Stimulated activated CD8-positive, alpha-beta memory T cell treated with anti-CD3 and anti-CD28 coated beads, Interleukin-7, amount 100 ng/mL, for 24 hours (primary cell): ENCODE data around the gene LRIG1.

Experiments
- DNase-seq: peaks from one replicate; pipeline ENCODE4 v3.0.0-alpha.2; 2020; ENCODE audit warnings: low read depth

The LRIG1 gene

DNA sequence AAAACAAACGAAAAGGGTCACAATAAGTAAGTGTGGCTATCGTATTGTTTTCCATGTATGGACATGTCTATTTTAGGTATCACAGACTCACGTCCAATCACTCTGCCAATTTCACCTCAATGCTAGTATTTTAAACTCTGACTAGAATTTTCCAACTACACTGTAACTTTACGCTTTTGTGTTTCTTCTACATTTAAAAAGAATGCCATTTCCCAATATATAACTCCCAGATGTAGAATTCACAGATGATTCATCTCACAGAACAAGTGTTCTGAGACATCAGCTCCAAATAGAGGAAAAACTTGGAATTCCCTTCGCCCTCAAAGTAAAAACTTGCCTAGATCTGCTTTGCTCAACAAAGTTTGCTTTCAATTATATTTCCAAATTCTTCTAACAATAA lies 14.2 kb downstream of the LRIG1 start:
- DNase-seq: no peak

DNA sequence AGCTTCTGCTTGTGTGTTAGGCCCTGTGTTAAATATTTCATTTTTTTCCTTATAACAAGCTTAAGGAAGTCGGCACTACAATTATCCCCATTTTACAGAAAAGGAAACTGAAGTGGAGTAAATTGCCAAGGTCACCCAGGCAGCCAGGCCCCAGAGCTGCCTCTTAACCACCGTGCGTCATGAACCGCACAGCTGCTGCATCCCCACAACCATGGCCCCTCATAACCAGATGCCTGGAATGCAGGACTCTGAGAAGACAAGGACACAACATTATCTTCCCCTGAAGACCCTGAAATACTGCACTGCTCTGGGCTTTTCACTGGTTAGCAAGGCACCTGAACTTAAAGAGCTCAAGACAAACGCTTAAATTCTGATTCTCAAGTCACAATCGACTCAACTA lies 14.6 kb downstream of the LRIG1 start:
- no peak for DNase-seq

DNA sequence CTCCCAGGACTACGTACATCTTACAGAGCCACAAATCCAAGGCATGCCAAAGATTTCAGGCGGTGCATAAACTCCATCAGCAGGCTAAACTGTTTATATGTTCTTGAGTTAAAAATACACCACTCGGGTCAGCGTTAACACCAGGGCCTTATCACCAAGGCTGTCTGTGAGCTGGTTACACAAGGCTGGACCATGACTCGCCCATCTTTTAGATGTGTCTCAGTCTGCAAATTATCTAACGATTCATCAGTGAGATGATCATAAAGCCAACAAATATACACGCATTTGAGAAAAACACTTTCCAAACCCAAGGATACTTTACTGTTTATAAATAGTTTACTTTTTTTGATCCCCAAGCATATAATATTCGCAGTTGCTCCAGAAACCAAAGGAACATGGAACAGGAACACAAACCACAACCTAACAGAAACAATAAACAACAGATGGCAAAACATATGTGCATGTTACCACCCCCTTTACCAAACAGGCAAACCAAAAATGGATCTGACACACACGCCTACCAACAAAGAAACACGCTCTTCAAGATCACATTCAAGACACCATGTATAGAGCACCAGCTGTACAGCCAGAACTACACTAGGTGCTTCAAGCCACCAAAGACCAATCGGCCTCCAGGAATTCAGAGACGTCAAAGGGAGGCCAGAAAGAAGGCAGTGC lies 15.4 kb downstream of the LRIG1 start:
- no peak for DNase-seq

DNA sequence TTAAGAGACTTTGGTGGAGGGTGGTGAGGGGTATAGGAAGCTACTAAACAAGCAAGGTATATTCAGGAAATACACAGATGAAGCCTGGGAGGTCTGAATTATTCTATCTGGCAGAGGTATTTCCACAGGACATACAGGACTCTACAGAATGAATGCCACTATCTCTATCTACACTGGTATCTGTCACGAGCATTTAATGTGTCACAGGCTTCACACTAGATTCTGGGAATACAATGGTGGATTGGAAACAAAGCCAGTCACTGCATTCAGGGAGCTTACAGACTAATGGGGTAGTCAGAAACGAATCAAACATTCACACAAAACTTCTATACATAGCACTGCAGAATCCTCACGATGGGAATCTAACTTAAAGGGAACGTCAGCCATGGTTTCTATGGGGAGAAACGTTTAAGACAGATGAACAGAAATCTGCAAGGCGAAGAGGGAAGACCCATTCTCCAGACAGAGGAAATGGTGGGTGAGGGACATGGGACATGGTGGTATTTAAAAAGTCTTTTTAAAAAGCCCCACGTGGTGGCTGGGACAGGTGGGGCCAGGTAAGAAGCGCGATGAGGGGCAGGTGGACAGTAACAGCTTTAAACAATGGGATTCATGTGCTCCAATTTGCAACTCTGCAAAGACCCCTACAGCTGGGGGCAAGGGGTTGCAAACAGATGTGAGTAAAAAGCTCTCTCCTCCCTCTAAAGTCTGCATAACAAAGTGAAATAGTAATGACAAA lies 16.5 kb downstream of the LRIG1 start:
- DNase-seq: no peak

DNA sequence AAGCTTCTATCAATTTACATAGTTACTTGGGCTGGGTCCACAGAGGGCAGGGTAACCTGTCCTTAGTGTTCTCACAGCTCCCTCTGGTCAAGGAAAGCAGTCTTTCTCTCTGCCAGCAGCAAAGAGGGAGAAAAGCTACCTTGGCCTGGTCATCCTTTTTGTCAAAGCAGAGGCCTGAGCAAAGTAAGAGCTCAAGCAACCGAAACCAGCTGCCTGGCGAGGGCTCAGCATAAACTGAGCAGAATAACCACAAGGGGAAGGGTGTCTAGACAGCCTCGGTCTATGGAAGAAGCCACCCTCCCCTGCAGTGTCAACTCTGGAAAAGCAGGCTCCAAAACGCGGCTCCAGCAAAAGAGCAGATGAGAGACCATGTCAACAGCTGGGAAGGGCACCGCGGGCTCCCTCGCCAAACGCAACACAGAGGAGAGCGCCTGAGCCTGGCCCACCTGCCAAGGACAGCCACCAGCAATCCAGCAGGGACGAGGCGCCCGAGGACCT lies 17.4 kb downstream of the LRIG1 start:
- DNase-seq: no peak

DNA sequence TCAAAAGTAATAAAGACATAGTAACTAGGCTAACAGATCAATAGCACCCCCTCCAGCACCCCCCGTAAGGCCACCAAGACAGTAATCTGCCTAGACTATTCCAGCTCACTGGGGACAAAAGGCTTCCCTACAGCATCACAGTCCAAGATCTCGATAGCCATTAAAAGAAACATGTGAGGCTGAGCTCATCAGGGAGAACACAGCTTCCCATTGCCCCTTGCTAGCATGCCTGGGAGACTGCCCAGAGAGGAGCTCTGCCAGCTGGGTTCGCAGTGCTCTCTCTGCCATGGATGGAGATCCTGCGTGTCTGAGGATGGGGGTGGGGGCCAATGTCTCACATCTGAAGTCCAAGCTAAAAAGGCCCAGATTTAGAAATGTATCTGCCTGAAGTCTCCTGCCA lies 17.8 kb downstream of the LRIG1 start:
- DNase-seq: no peak

DNA sequence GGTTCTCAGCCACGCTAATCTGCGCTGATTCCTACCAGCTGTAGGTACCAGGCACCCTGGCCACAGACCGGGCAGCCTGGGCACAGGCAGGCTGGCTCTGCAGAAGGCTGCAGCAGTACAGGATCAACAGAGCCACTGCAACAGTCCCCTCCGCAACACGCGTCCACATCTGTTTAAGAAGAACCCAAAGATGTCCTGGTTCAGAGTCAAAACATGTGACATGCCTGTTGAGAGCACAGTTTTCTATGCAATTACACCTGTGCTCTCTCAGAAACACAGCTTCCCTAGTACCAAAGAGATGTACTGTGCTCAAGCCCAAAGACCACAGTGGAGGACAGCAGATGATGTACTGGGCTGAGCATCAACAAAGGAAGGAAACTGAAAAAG lies 18.8 kb downstream of the LRIG1 start:
- no peak for DNase-seq

DNA sequence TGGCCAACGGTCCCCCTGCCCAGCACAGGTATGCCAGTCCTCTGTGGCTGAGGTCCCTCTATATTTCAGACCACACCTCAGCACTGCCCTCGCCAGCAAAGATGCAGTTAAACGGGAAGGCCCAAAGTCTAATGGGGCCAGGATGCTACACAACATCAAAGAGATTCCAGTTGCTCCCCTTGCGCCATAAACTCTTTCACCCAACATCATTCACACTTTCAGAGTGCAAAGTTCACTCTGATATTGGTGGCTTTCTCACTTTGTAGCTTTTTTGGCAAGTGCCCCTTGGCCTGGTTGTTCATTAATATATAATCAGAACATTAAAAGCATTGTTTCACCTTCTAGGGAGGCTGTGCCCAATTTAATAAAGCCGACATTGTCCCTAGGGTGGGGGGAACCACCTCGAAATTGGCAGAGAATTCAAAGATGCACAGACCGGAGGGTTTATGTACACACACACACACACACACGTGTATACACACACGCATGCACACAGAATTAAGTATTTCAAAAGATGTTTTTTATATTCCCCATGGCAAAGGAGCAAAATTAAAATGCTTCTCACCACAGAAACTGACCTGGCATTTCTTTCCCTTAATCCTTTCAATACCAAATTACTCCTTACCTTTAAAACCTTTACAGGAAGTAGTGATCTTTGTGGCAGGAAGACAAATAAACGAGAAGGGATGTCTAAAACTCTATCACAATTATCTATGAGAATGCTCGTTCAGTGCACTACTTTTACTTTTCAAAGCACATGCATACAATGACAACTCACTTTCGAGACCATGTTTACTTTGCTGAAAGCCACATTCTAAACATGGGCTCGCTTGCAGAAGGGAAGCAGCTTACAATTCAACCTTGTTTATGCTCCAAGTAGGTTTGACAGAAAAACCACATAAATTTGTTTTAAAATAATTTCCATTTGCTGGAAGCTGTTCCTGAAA lies 19.5 kb downstream of the LRIG1 start:
- no peak for DNase-seq

DNA sequence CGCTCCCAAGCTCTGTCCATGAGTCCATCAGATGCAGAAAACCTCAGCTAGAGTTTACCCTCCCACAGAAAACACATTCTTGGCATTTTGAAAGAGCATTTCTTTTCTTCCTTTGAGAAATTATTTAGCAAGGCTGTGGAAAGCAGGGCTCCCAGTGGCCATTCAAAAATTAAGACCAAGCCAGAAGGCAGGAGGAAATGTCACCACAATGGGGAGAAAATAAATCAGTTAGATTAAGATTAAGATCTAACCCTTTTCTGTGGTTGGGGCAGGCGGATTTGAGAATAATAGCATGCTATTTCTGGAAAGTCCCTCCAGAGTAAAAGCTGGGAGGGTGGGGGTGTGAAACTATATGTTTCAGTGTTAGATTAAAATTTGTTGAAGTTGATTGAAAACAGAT lies 20.2 kb downstream of the LRIG1 start:
- DNase-seq: no peak

DNA sequence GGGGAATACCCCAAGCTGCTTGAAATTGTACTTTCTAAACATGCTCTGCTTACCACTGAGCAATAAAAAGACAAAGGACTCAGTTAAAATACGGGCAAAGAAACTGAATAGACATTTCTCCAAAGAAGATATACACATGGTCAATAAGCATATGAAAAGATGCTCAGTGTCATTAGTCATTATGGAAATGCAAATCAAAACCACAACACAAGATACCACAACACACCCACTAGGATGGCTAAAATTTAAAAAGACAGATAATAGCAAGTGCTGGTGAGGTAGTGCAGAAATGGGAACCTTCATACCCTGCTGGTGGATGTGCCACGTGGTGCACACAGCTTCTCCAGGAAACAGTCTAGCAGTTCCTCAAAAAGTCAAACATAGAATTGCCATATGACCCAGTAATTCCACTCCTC lies 21.3 kb downstream of the LRIG1 start:
- DNase-seq: no peak

DNA sequence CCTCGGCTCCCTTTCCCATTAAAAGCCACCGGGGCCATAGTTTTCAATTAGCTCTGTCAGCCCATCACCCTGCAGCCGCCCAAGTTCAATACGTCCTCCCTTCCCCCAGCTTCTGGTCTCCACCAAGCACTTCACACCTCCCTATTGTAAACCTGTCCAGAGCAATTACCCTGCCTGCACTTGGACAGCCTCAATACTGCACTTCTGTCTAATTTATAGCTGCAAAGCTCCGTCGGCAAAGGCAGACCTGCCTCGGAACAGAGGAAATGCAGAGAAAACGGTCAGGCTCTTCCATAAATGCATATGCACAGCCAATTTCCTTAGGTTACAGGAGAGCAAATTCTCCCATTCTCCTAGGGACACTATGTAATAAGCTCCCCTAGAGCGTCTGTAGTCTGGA lies 21.9 kb downstream of the LRIG1 start:
- no peak for DNase-seq

DNA sequence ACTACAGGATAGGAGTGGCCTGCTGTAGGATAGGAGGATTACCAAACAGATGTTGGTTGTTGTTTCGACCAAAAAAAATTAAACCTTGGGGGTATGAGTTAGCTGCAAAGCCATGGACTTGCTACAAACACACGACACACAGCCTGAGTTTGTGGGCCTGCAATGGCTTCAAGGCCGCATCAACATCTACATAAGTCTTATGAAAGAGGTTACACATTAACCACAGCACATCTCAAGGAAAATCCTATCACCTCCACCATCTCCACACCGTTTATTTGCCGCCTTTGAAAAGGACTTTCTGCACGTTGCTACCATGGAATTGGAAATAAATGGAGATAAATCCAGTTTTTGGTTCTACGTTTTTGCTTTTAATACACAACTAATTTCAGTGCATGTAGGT lies 23.0 kb downstream of the LRIG1 start:
- DNase-seq: no peak

DNA sequence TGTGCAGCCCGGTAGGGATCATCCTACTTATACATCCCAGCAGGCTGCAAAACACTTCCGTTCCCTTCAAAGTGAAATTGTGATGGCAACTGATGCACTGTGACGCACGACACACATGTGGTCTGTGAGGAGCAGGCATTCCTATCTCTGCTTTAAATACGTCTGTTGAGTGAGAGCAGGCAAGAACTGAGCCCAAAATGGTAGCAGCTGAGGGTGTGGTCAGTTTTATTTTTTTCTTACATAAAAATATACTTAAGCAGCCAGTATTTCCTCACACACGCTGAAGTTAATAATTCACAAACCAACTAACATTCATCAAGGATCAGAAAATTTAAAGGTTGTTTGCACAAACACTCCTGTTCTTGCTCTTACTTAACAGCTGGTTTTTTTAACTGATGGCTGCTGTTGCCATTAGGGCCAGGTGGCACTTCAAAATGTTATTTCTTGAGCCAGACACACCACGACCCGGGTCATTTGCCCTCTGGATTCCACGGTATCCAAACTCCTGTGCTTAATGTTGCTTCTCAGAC lies 23.9 kb downstream of the LRIG1 start:
- DNase-seq: no peak

DNA sequence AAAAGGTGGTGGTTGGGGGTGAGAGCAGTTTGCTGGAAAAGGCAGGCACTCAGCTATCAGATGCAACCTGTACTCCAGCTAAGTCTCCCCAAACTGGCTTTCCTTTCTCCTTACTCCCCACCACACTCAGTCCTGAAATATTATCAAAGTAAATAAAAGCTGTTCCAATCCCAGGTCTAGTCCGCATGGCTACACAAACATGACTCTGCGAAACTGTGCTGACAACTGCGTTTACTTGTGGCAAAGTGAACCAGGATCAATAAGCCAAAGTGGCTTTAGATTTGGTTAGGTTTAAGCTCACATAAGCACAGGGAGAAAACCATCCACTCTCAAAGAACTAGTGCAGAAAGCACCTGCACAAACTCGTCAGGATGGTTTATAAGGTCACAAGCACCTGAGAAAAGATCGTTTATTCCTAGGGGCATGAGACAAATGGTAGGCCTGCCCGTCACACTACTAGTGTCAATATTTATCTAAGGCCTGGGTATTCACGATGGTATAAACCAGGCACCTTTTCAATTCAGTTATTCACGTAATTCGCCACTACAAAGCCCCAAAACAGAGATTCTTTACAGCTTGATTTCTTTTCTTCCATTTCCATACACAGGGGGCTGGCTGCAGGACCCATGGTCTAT lies 25.3 kb downstream of the LRIG1 start:
- DNase-seq: no peak

DNA sequence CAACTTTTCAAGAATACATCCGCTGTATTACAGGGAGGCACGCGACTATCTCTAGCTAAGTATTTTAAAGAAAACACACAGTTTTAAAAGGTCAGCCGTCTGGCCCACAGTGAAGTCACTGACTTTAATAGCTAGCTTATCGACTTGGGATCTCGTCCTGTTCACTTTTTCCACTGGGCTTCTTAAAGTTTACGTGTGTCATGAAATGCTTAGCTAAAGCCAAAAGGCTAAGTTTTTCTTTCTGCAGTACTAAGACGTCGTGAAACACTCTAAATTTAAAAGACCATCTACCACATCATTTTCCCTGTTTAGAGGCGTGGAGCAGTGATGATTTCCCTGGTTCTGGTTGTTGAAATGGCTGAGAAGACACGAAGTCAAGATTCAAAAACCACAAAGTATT lies 27.1 kb downstream of the LRIG1 start:
- no peak for DNase-seq

DNA sequence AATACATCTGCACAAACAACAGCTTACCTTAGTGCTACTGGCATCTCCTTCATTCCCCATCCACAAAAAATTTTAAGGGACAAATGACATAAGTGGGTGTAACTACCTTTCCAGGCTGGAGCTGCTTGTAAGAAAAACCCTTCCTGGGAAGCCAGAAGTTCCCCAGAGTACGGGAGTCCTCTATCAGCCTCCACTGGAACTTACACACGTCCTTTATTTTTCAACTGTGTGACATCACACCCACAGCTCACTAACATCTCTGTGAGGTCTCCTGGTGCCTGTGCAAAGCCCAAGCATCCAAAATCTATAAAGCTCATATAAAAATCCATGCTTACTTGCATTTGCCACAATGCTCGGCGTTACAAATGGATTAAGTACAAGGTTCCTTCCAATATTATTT lies 27.6 kb downstream of the LRIG1 start:
- no peak for DNase-seq

DNA sequence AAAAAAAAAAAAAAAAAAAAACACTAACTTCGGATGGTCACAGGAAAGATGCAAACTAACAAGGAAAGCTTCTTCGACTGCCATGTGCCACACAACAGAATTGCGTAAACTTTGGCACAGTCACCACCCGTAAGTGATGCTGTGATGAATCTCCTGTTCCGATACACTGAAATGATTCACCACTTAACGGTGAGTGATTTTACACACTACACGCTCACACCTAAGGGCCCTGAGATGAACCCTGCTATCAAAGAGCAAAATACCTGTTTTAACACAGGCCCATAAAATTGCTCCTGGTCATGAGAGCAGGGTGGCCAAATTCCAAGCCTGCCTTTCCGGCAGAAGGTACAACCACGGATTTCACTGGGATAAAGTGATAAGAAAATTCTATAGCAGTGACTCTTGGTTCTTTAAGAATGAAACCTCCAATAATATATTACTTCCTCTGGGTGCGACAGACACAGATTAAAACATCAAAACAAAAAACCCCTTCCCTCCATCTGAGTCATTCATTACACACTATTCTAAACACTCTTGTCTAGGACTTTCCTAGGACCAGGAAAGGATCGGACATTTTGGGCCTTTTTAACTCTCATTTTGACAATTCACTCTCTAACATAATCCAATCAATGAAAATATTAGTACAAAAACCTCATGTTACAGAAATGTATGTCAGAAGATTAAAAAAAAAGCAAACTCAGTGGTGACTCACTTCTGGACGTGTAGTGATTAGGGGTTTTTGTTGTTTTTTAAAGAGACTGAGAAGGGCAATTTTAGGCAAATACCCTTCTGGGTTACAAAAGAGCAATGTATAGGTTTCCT lies 28.3 kb downstream of the LRIG1 start:
- DNase-seq: no peak

DNA sequence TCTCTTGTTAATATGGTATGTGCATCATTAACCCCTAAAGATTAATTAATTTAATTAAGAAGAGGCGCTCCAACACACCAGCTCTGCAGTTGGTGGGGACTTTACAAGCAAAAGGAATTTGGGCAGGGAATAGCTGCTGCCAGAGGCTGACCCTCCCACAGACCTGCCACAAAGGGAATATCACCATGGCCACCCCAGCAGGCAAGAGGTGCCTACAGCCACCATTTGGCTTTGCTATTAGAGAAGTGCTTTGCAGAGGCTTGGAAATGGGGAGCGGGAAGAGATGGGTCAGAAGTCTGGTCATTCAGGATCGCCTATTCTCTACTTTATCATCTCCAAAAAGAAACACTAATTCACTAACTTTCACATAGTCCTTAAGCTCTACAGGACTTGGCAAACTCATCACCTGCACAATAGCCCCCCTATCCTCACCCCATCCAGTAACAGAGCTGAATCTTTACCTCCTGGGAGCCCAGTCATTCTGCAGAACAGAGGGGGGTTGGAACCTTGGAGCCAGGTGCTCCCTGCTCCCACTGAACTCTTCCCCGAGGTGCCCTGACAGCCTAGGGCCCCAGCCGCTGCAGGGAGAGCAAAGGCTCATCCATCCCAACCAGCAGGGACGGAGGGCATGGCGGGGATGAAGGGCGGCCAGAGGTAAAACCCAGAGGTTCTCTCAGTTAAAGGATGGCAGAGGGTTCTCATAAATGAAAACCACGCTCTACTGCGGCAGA lies 29.7 kb downstream of the LRIG1 start:
- DNase-seq: no peak

DNA sequence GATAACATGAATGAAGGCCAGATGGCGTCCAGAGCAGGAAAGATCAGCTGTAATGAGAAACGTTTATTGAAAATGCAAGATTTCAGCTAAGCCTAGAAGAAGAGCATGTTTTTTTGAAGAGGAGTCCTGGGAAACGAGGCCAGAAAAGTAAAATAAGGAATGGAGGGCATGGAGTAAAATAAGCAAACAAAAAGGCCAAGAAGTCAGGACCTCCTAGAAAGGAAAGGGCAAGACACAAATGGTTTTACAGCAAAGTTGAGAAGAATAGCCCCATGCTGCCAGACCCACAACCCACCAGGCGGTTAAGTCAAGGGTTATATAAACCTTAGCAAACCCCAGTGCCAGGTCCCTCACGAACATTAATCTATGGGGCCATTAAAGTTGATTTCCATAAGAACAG lies 30.5 kb downstream of the LRIG1 start:
- no peak for DNase-seq

DNA sequence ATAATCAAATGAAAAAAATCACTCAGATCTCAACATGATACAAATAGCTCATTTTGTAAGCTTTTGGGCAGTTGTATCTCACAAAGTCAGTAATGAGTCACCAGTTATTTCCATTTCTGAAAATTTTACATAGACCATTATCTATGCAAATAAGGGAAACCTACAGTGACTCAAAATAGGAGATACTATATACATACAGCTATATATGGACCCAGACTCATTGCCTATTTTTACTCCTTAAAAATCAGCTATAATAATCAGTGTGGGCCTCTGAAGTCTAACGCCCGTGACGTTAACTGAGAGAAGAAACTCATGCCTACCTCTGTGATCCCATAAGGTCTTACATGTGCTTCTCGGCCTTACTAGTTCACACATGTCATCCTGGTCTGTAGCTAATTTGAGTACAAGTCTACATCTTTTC lies 31.6 kb downstream of the LRIG1 start:
- DNase-seq: no peak
